ENCODE data around the gene SERPINA9. TPM values are rescaled to one million over a fixed set of nuclear protein-coding genes. Genes with fewer than 3 reads are reported as not detected.

SERPINA9 gene
- total RNA-seq, 1 experiment from 2014 or later = not detected

DNA sequence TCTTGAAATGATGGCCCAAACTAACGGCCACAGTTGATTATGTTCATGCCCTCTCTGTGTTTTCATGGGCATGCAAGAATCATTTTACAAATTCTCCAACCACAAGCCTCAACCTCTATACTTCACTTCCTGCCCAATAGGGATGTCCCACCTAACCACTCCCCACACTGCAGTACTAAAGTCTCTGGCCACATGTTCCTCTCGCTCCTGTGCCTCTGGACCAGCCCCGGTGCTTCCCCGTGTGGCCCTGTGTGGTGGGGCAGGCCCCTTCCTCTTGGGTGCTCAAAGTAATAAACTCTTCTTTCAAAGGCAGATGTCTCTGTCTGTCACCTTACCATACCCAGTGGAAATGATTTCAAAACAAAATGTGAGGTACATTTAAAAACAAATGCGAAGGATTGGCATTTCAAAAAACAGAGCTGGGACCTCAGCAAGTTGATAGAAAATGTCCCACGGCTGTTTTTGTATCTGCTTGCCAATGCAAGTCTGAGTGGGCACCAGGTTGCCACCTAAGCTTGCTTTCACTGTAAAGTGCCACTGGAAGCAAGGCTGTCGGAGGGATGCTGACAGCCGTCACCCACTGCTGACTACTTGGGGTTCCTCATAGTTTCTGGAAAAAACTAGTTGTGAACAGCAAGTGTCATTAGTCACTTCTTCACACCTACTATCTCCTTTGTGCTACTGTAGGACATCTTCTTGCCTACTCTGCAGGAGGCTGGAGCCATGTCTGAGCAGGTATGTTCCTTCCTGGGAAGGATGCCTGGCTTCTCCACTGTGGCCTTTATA lies 15.2 kb downstream of the SERPINA9 start:
- H3K27me3 Mint-ChIP-seq (ENCODE audit: insufficient read depth, unreplicated experiment) = no peaks in the 10 kb centered on the region
- H3K27ac Mint-ChIP-seq (ENCODE audit: unreplicated experiment) = no peak overlapping the region
- no peaks in the 10 kb centered on the region for H3K9me3 Mint-ChIP-seq (ENCODE audit: unreplicated experiment)
- H3K4me1 Mint-ChIP-seq (ENCODE audit: low read depth, unreplicated experiment) = no peaks in the 10 kb centered on the region
- Histone ChIP-seq H3K27me3 (replicated peaks; ENCODE audit: control insufficient read depth, insufficient read depth, low read length) (no peaks in the 10 kb centered on the region), H3K36me3 (ENCODE audit: control insufficient read depth, insufficient read depth, low read length) (no peaks in the 10 kb centered on the region), H3K9me3 (no peaks in the 10 kb centered on the region), H3K4me1 (no peaks in the 10 kb centered on the region), H3K4me3 (ENCODE audit: low read depth, low read length) (no peak overlapping the region)
- CTCF ChIA-PET = no interaction called here
- H3K36me3 Mint-ChIP-seq (ENCODE audit: insufficient read depth, unreplicated experiment) = no peaks in the 10 kb centered on the region
- intact Hi-C loops (cut with micrococcal nuclease; ENCODE audit: unreplicated experiment) = no loop called here
- BruUV-seq (replicated peaks) = no TSS peak
- no peak for DNase-seq
- TF ChIP-seq CTCF (IDR thresholded peaks at IDR 0.05; ENCODE audit: insufficient read depth in 1 of 2, low read depth in 1 of 2, low read length in 1 of 2, severe bottlenecking in 1 of 2, unreplicated experiment in 1 of 2) = no peak
- POLR2A ChIA-PET = no interaction called here
- no peak overlapping the region for H3K4me3 Mint-ChIP-seq (ENCODE audit: unreplicated experiment)

- no peak for TF ChIP-seq CTCF (IDR thresholded peaks at IDR 0.05; ENCODE audit: insufficient read depth in 1 of 2, low read depth in 1 of 2, low read length in 1 of 2, severe bottlenecking in 1 of 2, unreplicated experiment in 1 of 2)
- no peak overlapping the region for H3K4me3 Mint-ChIP-seq (ENCODE audit: unreplicated experiment)
- Histone ChIP-seq H3K4me3 (ENCODE audit: low read depth, low read length) (no peak overlapping the region), H3K36me3 (ENCODE audit: control insufficient read depth, insufficient read depth, low read length) (no peaks in the 10 kb centered on the region), H3K9me3 (no peaks in the 10 kb centered on the region), H3K27me3 (replicated peaks; ENCODE audit: control insufficient read depth, insufficient read depth, low read length) (no peaks in the 10 kb centered on the region), H3K4me1 (no peaks in the 10 kb centered on the region)
- no peaks in the 10 kb centered on the region for H3K27me3 Mint-ChIP-seq (ENCODE audit: insufficient read depth, unreplicated experiment)
- no peak overlapping the region for H3K27ac Mint-ChIP-seq (ENCODE audit: unreplicated experiment)
- H3K4me1 Mint-ChIP-seq (ENCODE audit: low read depth, unreplicated experiment) = no peaks in the 10 kb centered on the region
- ChIA-PET CTCF (no interaction called here), POLR2A (no interaction called here)
- no peaks in the 10 kb centered on the region for H3K36me3 Mint-ChIP-seq (ENCODE audit: insufficient read depth, unreplicated experiment)
- no peaks in the 10 kb centered on the region for H3K9me3 Mint-ChIP-seq (ENCODE audit: unreplicated experiment)
- intact Hi-C loops (cut with micrococcal nuclease; ENCODE audit: unreplicated experiment) = no loop called here
- DNase-seq = no peak
- no TSS peak for BruUV-seq (replicated peaks)
These were observed 17.3 kb downstream of the SERPINA9 start for GRCh38 chr14:94458558-94459205.

DNA sequence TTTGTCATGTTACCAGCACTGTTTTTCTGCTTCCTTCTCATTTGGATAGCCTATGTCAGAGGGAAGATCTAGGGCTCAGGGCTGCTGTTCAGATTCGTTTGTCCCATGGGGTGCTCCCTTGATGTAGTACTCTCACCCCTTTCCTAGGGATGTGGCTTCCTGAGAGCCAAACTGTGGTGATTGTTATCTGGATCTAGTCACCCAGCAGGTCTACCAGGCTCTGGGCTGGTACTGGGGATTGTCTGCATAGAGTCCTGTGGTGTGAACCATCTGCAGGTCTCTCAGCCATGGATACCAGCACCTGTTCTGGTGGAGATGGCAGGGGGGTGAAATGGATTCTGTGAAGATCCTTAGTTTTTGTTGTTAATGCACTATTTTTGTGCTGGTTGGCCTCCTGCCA lies 17.9 kb downstream of the SERPINA9 start:
- H3K9me3 Mint-ChIP-seq (ENCODE audit: unreplicated experiment) = no peaks in the 10 kb centered on the region
- H3K4me1 Mint-ChIP-seq (ENCODE audit: low read depth, unreplicated experiment) = no peaks in the 10 kb centered on the region
- Histone ChIP-seq H3K9me3 (no peaks in the 10 kb centered on the region), H3K4me1 (no peaks in the 10 kb centered on the region), H3K4me3 (ENCODE audit: low read depth, low read length) (no peak overlapping the region), H3K36me3 (ENCODE audit: control insufficient read depth, insufficient read depth, low read length) (no peaks in the 10 kb centered on the region), H3K27me3 (replicated peaks; ENCODE audit: control insufficient read depth, insufficient read depth, low read length) (no peaks in the 10 kb centered on the region)
- POLR2A ChIA-PET = no interaction called here
- intact Hi-C loops (cut with micrococcal nuclease; ENCODE audit: unreplicated experiment) = no loop called here
- no TSS peak for BruUV-seq (replicated peaks)
- H3K27ac Mint-ChIP-seq (ENCODE audit: unreplicated experiment) = no peak overlapping the region
- no peaks in the 10 kb centered on the region for H3K36me3 Mint-ChIP-seq (ENCODE audit: insufficient read depth, unreplicated experiment)
- no peaks in the 10 kb centered on the region for H3K27me3 Mint-ChIP-seq (ENCODE audit: insufficient read depth, unreplicated experiment)
- TF ChIP-seq CTCF (IDR thresholded peaks at IDR 0.05; ENCODE audit: insufficient read depth in 1 of 2, low read depth in 1 of 2, low read length in 1 of 2, severe bottlenecking in 1 of 2, unreplicated experiment in 1 of 2) = no peak
- no peak overlapping the region for H3K4me3 Mint-ChIP-seq (ENCODE audit: unreplicated experiment)
- DNase-seq = no peak
- CTCF ChIA-PET = no interaction called here
